ENCODE measurements around the gene DIAPH3.
A peak's percentile ranks its signal among the peaks of the same experiment; 100 is the strongest.

DIAPH3 gene

DNA sequence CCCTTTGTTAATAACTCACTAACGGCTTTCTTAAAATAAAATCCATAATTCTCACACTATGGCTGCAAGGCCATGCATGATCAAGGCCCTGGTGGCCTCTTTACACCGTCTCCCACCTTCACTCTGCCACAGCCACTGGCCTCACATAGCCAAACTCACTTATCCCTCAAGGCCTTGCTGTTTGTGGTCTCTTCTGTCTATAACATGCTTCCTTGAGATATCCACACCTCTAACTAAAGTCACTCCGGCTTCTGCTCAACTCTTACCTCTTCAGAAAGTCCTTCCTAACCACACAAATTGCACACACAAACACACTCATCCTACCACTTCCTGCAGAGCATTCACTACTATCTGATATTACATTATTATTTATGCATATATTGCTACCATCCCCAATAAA is 262.5 kb downstream of the DIAPH3 start:
- H3K4me1 ChIP-seq (ENCODE audit: insufficient read depth, low read length, poor library complexity, severe bottlenecking) = peaks cover 54% of the 10 kb centered on the region
- peak overlapping the region; percentile 58 for H3K9ac ChIP-seq (ENCODE audit: low read depth, low read length, poor library complexity, severe bottlenecking)
- peaks cover 11% of the 10 kb centered on the region; the same call in 1 of the 2 replicates for H3F3A ChIP-seq (ENCODE audit: low read depth)
- H2AFZ ChIP-seq (ENCODE audit: low read length) = no peak overlapping the region
- H3K27me3 ChIP-seq (ENCODE audit: insufficient read depth, low read length, poor library complexity, severe bottlenecking) = no peaks in the 10 kb centered on the region
- peak overlapping the region; percentile 59 for H3K4me2 ChIP-seq (ENCODE audit: low read depth, low read length, poor library complexity, severe bottlenecking)
- H3K4me3 ChIP-seq (ENCODE audit: low read length, poor library complexity, severe bottlenecking) = peak overlapping the region; percentile 46
- H3K9me2 ChIP-seq (replicated peaks; ENCODE audit: low read depth, low read length) = no peaks in the 10 kb centered on the region
- H3K9me3 ChIP-seq (ENCODE audit: insufficient read depth, low read depth, low read length) = no peaks in the 10 kb centered on the region
- H3K36me3 ChIP-seq (ENCODE audit: insufficient read depth, low read length) = no peaks in the 10 kb centered on the region
- no peak for TF ChIP-seq EZH2phosphoT487 (IDR thresholded peaks at IDR 0.05; ENCODE audit: borderline replicate concordance)
- TF ChIP-seq, protein P1, sequence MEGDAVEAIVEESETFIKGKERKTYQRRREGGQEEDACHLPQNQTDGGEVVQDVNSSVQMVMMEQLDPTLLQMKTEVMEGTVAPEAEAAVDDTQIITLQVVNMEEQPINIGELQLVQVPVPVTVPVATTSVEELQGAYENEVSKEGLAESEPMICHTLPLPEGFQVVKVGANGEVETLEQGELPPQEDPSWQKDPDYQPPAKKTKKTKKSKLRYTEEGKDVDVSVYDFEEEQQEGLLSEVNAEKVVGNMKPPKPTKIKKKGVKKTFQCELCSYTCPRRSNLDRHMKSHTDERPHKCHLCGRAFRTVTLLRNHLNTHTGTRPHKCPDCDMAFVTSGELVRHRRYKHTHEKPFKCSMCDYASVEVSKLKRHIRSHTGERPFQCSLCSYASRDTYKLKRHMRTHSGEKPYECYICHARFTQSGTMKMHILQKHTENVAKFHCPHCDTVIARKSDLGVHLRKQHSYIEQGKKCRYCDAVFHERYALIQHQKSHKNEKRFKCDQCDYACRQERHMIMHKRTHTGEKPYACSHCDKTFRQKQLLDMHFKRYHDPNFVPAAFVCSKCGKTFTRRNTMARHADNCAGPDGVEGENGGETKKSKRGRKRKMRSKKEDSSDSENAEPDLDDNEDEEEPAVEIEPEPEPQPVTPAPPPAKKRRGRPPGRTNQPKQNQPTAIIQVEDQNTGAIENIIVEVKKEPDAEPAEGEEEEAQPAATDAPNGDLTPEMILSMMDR (conservative IDR thresholded peaks at IDR 0.05; ENCODE audit: low read length) = no peak
- H3K79me2 ChIP-seq (ENCODE audit: insufficient read depth, low read length) = no peaks in the 10 kb centered on the region
- no peaks in the 10 kb centered on the region for H4K20me1 ChIP-seq (ENCODE audit: insufficient read depth, low read length, poor library complexity, severe bottlenecking)

DNA sequence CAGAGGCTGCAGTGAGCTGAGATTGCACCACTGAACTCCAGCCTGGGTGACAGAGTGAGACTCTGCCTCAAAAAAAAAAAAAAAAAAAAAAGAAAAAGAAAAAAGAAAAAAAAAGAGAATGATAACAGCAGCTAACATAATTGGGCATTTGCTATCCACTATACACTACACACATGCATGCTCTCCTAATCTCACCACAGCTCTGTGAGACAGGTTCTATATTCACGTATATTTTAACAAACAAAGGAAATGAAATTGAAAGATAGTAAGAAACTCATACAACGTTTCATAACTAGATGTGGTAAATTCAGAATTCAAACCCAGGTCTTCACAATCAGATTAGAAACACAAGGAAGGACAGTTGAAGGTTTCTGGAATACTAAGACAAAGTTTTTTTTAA is 265.7 kb downstream of the DIAPH3 start:
- H3K4me3 ChIP-seq (ENCODE audit: low read length, poor library complexity, severe bottlenecking) = no peak overlapping the region
- TF ChIP-seq, protein P1 (conservative IDR thresholded peaks at IDR 0.05; ENCODE audit: low read length) = no peak
- TF ChIP-seq EZH2phosphoT487 (IDR thresholded peaks at IDR 0.05; ENCODE audit: borderline replicate concordance) = no peak
- no peaks in the 10 kb centered on the region for H4K20me1 ChIP-seq (ENCODE audit: insufficient read depth, low read length, poor library complexity, severe bottlenecking)
- no peak overlapping the region for H3K9ac ChIP-seq (ENCODE audit: low read depth, low read length, poor library complexity, severe bottlenecking)
- H2AFZ ChIP-seq (ENCODE audit: low read length) = no peak overlapping the region
- H3K9me2 ChIP-seq (replicated peaks; ENCODE audit: low read depth, low read length) = no peaks in the 10 kb centered on the region
- no peaks in the 10 kb centered on the region for H3K36me3 ChIP-seq (ENCODE audit: insufficient read depth, low read length)
- peaks cover 46% of the 10 kb centered on the region for H3K4me1 ChIP-seq (ENCODE audit: insufficient read depth, low read length, poor library complexity, severe bottlenecking)
- H3K79me2 ChIP-seq (ENCODE audit: insufficient read depth, low read length) = no peaks in the 10 kb centered on the region
- no peak overlapping the region for H3K4me2 ChIP-seq (ENCODE audit: low read depth, low read length, poor library complexity, severe bottlenecking)
- H3F3A ChIP-seq (ENCODE audit: low read depth) = peaks cover 11% of the 10 kb centered on the region; the same call in 1 of the 2 replicates
- H3K9me3 ChIP-seq (ENCODE audit: insufficient read depth, low read depth, low read length) = no peaks in the 10 kb centered on the region
- no peaks in the 10 kb centered on the region for H3K27me3 ChIP-seq (ENCODE audit: insufficient read depth, low read length, poor library complexity, severe bottlenecking)

DNA sequence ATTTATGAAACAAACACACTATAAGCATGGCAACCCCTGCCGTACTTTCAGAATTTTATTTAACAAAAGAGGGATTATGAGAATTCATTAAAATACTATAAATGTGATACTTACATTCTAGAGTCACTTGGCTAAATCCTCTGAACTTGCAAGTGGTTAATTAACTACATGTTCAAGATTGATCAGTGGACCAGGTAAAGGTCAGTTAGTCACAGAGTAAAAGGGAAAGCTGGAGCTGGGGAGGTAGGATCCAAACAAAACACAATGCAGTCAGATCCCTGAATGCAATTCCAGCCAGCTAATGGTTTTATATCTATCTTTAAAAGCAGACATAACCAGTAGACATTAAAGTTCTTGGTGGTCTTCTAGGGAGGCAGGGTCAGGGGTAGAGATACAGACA is 270.5 kb downstream of the DIAPH3 start:
- Histone ChIP-seq H3K27me3 (ENCODE audit: insufficient read depth, low read length, poor library complexity, severe bottlenecking) (no peaks in the 10 kb centered on the region), H3K79me2 (ENCODE audit: insufficient read depth, low read length) (no peaks in the 10 kb centered on the region), H3K36me3 (ENCODE audit: insufficient read depth, low read length) (no peaks in the 10 kb centered on the region), H3K9ac (ENCODE audit: low read depth, low read length, poor library complexity, severe bottlenecking) (no peak overlapping the region), H4K20me1 (ENCODE audit: insufficient read depth, low read length, poor library complexity, severe bottlenecking) (no peaks in the 10 kb centered on the region), H3K4me3 (ENCODE audit: low read length, poor library complexity, severe bottlenecking) (no peak overlapping the region), H3K4me1 (ENCODE audit: insufficient read depth, low read length, poor library complexity, severe bottlenecking) (peaks cover 3% of the 10 kb centered on the region), H3K4me2 (ENCODE audit: low read depth, low read length, poor library complexity, severe bottlenecking) (no peak overlapping the region), H3K9me3 (ENCODE audit: insufficient read depth, low read depth, low read length) (no peaks in the 10 kb centered on the region), H3K9me2 (replicated peaks; ENCODE audit: low read depth, low read length) (no peaks in the 10 kb centered on the region), H3F3A (ENCODE audit: low read depth) (no peaks in the 10 kb centered on the region), H2AFZ (ENCODE audit: low read length) (no peak overlapping the region)
- TF ChIP-seq, protein P1 (conservative IDR thresholded peaks at IDR 0.05; ENCODE audit: low read length) = no peak
- no peak for TF ChIP-seq EZH2phosphoT487 (IDR thresholded peaks at IDR 0.05; ENCODE audit: borderline replicate concordance)
